Activated CD8-positive, alpha-beta memory T cell treated with anti-CD3 and anti-CD28 coated beads for 24 hours (primary cell): ENCODE results near the gene SPDYE6.
"Not testable (repeated sequence)": the region's sequence is repeated elsewhere in the genome, so short reads cannot be mapped to it uniquely, and the experiment has no call there.

ENCODE experiments used
- DNase-seq: peaks from one replicate; pipeline ENCODE4 v3.0.0-alpha.2; 2020

Gene SPDYE6

DNA sequence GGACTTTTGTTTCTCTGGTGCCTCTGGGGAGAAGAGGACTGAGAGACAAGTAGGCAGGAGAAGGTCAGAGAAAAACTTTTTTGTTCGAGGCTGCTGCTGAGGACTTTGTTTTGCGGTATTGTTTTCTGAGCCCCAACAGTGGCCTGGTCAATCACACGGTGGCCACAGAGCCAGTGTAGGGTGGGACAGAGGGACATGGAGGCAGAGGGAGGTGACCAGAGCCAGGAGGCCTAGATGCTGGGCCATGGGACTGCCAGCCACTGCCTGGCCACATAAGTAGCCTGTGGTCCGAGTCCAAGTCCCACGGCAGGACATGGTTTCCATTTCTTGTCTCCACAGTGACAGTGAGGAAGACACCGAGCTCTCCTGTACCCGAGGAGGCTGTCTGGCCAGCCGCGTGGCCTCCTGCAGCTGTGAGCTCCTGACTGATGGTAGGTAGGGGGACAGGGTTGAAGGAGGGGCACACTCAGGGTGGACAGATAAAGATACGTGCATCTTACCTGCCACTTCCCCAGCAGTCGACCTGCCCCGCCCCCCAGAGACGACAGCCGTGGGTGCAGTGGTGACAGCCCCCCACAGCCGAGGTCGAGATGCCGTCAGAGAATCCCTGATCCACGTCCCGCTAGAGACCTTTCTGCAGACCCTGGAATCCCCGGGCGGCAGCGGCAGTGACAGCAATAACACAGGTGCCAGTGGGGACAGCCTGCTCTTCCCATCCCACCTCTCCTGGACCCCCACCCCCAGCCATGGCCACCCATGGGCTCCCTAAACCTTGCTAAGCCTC lies 42.1 kb downstream of the SPDYE6 start:
- no peak for DNase-seq

DNA sequence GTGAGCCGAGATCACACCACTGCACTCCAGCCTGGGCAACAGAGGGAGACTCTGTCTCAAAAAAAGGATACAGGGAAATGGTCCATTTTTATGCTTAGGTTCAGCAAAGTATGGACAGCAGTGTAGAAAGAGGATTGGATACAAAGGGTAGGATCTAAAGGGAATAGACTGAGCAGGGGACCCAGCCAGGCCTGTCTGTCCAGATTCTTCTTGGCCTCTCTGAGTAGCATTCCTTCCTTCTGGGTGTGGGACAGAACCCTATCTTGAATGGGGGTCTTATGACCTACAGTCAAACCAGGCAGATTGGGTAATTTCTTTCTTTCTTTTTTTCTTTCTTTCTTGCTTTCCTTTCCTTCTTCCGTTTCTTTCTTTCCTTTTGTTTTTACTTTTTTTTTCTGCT lies 43.9 kb downstream of the SPDYE6 start:
- no peak for DNase-seq

- DNase-seq: no peak
Measured at GRCh38 chr7:102310414-102310815, 45.8 kb downstream of the SPDYE6 start.

DNA sequence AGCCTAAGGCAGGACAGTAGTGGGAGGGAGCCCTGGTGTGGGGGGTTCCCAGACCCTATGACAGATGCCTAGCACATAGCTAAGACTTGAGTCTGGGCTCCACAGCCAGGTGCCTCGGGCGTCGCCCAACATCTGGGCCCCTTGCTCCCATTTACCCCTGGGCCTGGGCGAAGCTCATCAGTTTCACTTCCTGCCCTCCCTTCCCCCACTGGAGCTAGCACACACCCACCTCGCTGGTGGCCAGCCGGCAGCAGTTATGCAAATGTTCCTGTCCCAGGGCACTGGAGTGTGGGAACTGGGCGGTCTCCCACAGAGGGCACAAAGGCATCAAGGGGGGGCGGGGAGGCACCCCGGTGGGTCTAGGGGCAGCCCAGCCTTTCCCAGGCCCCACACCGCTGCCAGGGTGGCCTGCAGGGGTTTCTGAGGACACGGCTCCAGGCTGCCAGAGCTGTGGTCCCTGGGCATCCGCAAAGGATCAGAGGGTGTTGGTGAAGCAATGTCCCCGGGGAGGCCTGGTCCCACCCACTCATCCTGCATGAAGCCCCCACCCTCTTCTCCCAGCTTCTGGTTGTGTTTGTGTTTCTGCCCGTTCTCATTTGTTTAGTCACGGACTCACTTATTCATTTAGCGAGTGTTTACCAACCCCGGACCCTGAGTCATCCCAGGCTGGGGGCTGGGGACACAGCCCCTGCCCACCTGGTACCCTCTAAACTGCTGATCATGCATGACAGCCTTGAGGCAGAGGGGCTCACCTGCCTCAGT lies 49.1 kb downstream of the SPDYE6 start:
- DNase-seq: no peak

DNA sequence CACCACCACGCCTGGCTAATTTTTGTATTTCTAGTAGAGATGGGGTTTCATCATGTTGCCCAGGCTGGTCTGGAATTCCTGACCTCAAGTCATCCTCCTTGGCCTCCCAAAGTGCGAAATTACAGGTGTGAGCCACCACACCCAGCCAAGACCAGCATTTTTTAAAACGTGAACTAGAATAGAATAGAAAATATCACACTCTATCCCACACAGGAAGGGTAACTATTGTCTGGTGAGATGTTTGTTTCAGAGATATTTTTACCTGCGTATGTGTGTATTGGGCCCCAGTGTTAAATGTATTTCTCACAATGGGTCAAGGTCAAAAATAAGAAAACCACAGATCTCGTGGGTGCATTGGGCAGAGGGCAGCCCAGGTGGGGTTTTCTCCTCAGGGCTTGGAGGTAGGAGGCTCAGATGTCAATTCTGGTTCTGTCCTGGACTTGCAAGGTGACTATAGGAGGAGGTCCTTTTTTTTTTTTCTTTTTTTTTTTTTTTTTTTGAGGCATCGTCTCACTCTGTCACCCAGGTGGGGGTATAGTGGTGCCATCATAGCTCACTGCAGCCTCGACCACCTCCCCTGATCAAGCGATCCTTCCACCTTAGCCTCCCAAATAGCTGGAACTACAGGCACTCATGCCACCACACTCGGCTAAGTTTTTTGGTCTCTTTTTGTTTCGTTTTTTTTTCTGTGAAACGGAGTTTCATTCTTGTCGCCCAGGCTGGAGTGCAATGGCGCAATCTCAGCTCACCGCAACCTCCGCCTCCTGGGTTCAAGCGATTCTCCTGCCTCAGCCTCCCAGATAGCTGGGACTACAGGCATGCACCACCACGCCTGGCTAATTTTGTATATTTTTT lies 50.6 kb downstream of the SPDYE6 start:
- DNase-seq: no peak

DNA sequence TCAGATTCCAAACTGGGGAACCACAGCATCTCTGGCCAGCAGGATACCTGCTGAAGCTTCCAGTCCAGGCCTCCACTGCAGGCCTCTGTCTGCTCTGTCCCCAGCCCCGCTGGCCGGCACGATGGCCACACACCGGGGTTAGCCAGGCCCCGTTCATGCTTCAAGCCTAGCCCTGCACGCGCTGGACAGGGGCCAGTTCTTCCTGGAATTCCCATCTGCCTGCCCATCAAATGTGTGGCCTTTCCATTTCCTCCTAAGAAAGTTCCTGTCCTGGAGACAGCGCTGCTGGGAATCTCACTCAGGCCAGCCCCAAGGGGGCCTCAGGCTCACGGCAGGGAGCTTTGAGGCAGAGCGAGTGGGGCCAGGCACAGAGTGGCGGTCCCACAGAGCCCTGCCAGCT lies 51.6 kb downstream of the SPDYE6 start:
- DNase-seq: no peak

DNA sequence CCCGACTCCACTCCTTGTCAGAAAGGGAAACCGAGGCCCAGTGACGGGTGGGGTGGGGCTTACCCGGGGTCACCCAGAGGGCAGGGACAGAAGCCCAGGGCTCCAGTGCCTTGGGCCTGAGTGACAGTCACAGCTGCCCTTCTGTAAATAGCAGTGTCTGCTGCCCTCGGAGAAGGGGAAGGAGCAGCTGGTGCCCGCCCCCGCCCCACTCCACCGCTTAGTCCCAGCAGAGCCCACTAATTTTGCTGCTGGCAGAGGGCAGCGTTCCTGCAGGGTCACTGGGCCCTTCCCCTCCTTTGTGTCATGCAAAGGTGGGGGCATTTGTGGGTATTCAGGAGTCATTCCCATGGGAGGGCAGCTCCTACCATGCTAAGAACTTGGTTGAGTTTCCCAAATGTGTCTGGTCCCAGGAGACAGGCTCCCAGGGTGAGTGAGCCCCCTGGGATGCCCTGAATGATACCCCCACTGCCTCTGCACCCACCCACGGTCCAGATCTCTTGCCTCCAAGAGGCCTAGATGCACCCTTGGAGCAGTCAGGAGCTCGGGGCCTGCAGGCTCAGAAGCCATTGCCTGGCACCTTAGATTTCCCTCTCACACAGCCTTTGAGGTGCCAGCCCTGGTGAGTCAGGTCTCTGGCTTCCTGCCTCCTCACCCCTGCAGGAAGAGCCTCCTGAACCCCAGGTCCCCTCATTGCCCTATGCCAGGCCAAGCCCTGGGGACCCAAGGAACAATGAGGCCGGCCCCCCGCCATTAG lies 52.4 kb downstream of the SPDYE6 start:
- no peak for DNase-seq

DNA sequence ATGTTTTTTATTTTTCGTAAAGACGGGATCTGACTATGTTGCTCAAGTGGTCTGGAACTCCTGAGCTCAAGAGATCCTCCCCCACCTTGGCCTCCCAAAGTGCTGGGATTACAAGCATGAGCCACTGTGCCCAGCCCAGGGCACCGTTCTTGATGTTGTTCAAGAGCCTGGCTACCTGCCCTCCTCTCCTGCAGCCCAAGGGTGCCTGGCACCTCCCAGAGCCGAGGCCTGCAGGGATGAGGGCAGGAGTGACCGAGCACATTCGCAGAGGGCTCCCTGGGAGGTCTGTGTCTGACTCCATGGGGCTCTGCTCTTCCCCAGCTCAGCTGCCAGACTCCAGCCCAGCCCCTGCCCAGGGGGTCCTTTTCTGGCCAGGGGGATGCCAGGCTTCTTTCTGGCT lies 54.2 kb downstream of the SPDYE6 start:
- no peak for DNase-seq

- not testable (repeated sequence) for DNase-seq
Measured at GRCh38 chr7:102301367-102301766, 54.9 kb downstream of the SPDYE6 start.

GRCh38 chr7:102300643-102301221 lies 55.5 kb downstream of the SPDYE6 start:
- DNase-seq: no peak

GRCh38 chr7:102297487-102298218 lies 58.6 kb downstream of the SPDYE6 start:
- DNase-seq: no peak

GRCh38 chr7:102296514-102296913 lies 59.7 kb downstream of the SPDYE6 start:
- no peak for DNase-seq

DNA sequence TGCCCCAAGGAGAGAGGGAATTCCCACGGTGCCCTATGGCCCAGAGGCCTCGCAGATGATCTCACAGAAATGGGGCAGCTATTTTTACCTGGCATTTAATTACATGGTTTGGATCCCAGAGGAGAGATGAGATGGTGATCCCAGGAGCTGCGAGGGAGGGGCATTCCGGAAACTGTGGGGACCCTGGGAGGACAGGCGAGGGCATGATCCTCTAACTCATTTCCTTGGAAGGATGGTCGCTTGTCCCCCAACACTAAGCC lies 60.1 kb downstream of the SPDYE6 start:
- no peak for DNase-seq
